ENCODE results near the gene MYH15.

MYH15 gene

GRCh38 chr3:108510496-108510895 lies at the start of gene MYH15:
Gene MYH15, minus strand, starts transcription at chr3:108510596. Its CDS starts 66 bp downstream, at chr3:108510530.
- DNase-seq = no peak

GRCh38 chr3:108555966-108556581 lies 45.7 kb upstream of the MYH15 start:
- DNase-seq = no peak

GRCh38 chr3:108554913-108555571 lies 44.6 kb upstream of the MYH15 start:
- DNase-seq = no peak

GRCh38 chr3:108554229-108554628 lies 43.8 kb upstream of the MYH15 start:
- DNase-seq = no peak

- peak; percentile 73 for DNase-seq
Observed at GRCh38 chr3:108552267-108553159, 42.1 kb upstream of the MYH15 start.

GRCh38 chr3:108548886-108549285 lies 38.5 kb upstream of the MYH15 start:
- no peak for DNase-seq

GRCh38 chr3:108548304-108548703 lies 37.9 kb upstream of the MYH15 start:
- no peak for DNase-seq

GRCh38 chr3:108546692-108547091 lies 36.3 kb upstream of the MYH15 start:
- DNase-seq = no peak

GRCh38 chr3:108546247-108546646 lies 35.9 kb upstream of the MYH15 start:
- DNase-seq = no peak

- no peak for DNase-seq
Observed at GRCh38 chr3:108538083-108538482, 27.7 kb upstream of the MYH15 start.

- no peak for DNase-seq
Observed at GRCh38 chr3:108528459-108529252, 18.3 kb upstream of the MYH15 start.

GRCh38 chr3:108527817-108528216 lies 17.4 kb upstream of the MYH15 start:
- DNase-seq = no peak

GRCh38 chr3:108527109-108527508 lies 16.7 kb upstream of the MYH15 start:
- DNase-seq = no peak

GRCh38 chr3:108525971-108526370 lies 15.6 kb upstream of the MYH15 start:
- no peak for DNase-seq

GRCh38 chr3:108525256-108525655 lies 14.9 kb upstream of the MYH15 start:
- no peak for DNase-seq

GRCh38 chr3:108524537-108524936 lies 14.1 kb upstream of the MYH15 start:
- DNase-seq = no peak

- no peak for DNase-seq
Observed at GRCh38 chr3:108518895-108519294, 8.5 kb upstream of the MYH15 start.

GRCh38 chr3:108516881-108517280 lies 6.5 kb upstream of the MYH15 start:
- no peak for DNase-seq

GRCh38 chr3:108513961-108514360 lies 3.6 kb upstream of the MYH15 start:
- DNase-seq = no peak

GRCh38 chr3:108512671-108513070 lies 2.3 kb upstream of the MYH15 start:
- DNase-seq = no peak

- DNase-seq = no peak
Observed at GRCh38 chr3:108511490-108511889, 1.1 kb upstream of the MYH15 start.

GRCh38 chr3:108511055-108511454 lies 659 bp upstream of the MYH15 start:
- DNase-seq = no peak

GRCh38 chr3:108509871-108510270 lies 525 bp downstream of the MYH15 start:
- DNase-seq = no peak
